Measurements from ENCODE around the gene RCOR2. TPM values are rescaled to one million over a fixed set of nuclear protein-coding genes. Genes with fewer than 3 reads are reported as not detected.
"Not testable (repeated sequence)": the region's sequence is repeated elsewhere in the genome, so short reads cannot be mapped to it uniquely, and the experiment has no call there.

Gene RCOR2
- total RNA-seq, 2 donors from 2014 or later, result 0.64 to 3.3 TPM

- Histone ChIP-seq H3K36me3 (no peaks in the 10 kb centered on the region), H3K27ac (peak overlapping the region; percentile 67 to 86), H3K4me1 (replicated peaks) (peaks cover 51% of the 10 kb centered on the region), H3K27me3 (replicated peaks; ENCODE audit: insufficient read depth) (no peaks in the 10 kb centered on the region), H3K9me3 (no peaks in the 10 kb centered on the region), H3K4me3 (no peak overlapping the region)
- no peak for TF ChIP-seq CTCF (IDR thresholded peaks at IDR 0.05)
- TF ChIP-seq POLR2A (IDR thresholded peaks at IDR 0.05), result no peak
- TF ChIP-seq POLR2AphosphoS5 (IDR thresholded peaks at IDR 0.05), result no peak
- WGBS, result 56% methylated on average over 4 of the region's 4 CpGs
- no peak for DNase-seq (ENCODE audit: low spot score)
- intact Hi-C loops (cut with DNase I), result no loop called here
Observed at GRCh38 chr11:63867511-63867910, 49.5 kb downstream of the RCOR2 start.

- Histone ChIP-seq H3K36me3 (no peaks in the 10 kb centered on the region), H3K27me3 (replicated peaks; ENCODE audit: insufficient read depth) (no peaks in the 10 kb centered on the region), H3K27ac (peak overlapping the region; percentile 67 to 86), H3K4me3 (no peak overlapping the region), H3K9me3 (no peaks in the 10 kb centered on the region), H3K4me1 (replicated peaks) (peaks cover 49% of the 10 kb centered on the region)
- WGBS, result 38% methylated on average over 4 of the region's 4 CpGs
- TF ChIP-seq POLR2AphosphoS5 (IDR thresholded peaks at IDR 0.05) (peak; percentile 63), CTCF (IDR thresholded peaks at IDR 0.05) (no peak)
- intact Hi-C loops (cut with DNase I), result no loop called here
- peak; percentile 80 for DNase-seq (ENCODE audit: low spot score)
Observed at GRCh38 chr11:63866211-63866610, 50.8 kb downstream of the RCOR2 start.

GRCh38 chr11:63863620-63864019 lies 53.3 kb downstream of the RCOR2 start:
- H3K27me3 ChIP-seq (replicated peaks; ENCODE audit: insufficient read depth); H3K36me3 ChIP-seq; DNase-seq (ENCODE audit: low spot score); H3K9me3 ChIP-seq; intact Hi-C loops (cut with DNase I); H3K4me3 ChIP-seq: not testable (repeated sequence)
- 96% methylated on average over 6 of the region's 6 CpGs for WGBS
- Histone ChIP-seq H3K4me1 (replicated peaks) (peaks cover 29% of the 10 kb centered on the region), H3K27ac (peak overlapping the region; percentile 31 to 66)

GRCh38 chr11:63862923-63863322 lies 54.0 kb downstream of the RCOR2 start:
- WGBS, result 16% methylated on average over 4 of the region's 4 CpGs
- no peak overlapping the region for H3K4me3 ChIP-seq
- H3K27ac ChIP-seq, result peak overlapping the region; percentile 31 to 66
- no peaks in the 10 kb centered on the region for H3K9me3 ChIP-seq
- H3K4me1 ChIP-seq (replicated peaks), result peaks cover 25% of the 10 kb centered on the region
- no peaks in the 10 kb centered on the region for H3K36me3 ChIP-seq
- TF ChIP-seq POLR2AphosphoS5 (IDR thresholded peaks at IDR 0.05) (peak; percentile 24), POLR2A (IDR thresholded peaks at IDR 0.05) (no peak), CTCF (IDR thresholded peaks at IDR 0.05) (no peak)
- H3K27me3 ChIP-seq (replicated peaks; ENCODE audit: insufficient read depth), result no peaks in the 10 kb centered on the region
- intact Hi-C loops (cut with DNase I), result no loop called here
- no peak for DNase-seq (ENCODE audit: low spot score)

Small RNAs within 50 kb of the gene (small RNA-seq; reads per million reads assigned to genes)
- 0 reads per million in 2 donors for gene RNU6-1306P

Other genes with a start within 250 kb of the RCOR2 start
- gene ATL3, start 245.8 kb downstream of the RCOR2 start, total RNA-seq, result 10 to 100 TPM; 46.7 to 64.3 TPM
- 10 to 100 TPM; 74.1 to 88.8 TPM for gene RTN3, start 235.7 kb downstream of the RCOR2 start, total RNA-seq
- gene ZFTA, start 148.4 kb downstream of the RCOR2 start, total RNA-seq, result 10 to 100 TPM; 13.9 to 32.7 TPM
- 10 to 100 TPM; 17.8 to 36.2 TPM for gene SPINDOC, start 103.7 kb downstream of the RCOR2 start, total RNA-seq
- gene MARK2, start 78.1 kb downstream of the RCOR2 start, total RNA-seq, result 10 to 100 TPM; 65.4 to 67.2 TPM
- 10 to 100 TPM; 23.3 to 24.7 TPM for gene NAA40, start 21.8 kb upstream of the RCOR2 start, total RNA-seq
- 1,000 to 10,000 TPM in 1 of 2 donors, 100 to 1,000 TPM in 1; 597 to 1,196 TPM for gene COX8A, start 57.5 kb upstream of the RCOR2 start, total RNA-seq
- gene OTUB1, start 69.3 kb upstream of the RCOR2 start, total RNA-seq, result 100 to 1,000 TPM in 1 of 2 donors, 10 to 100 TPM in 1; 79.6 to 118 TPM
- gene FLRT1, start 118.8 kb upstream of the RCOR2 start, total RNA-seq, result under 1 TPM; 0.36 to 0.57 TPM
- gene MACROD1, start 248.9 kb upstream of the RCOR2 start, total RNA-seq, result 10 to 100 TPM; 33.5 to 68.2 TPM

Measured in prostate gland (tissue), 2 donors.